Measurements from ENCODE around the gene CD8B2.
A peak's percentile ranks its signal among the peaks of the same experiment; 100 is the strongest.
"Not testable (repeated sequence)": the region's sequence is repeated elsewhere in the genome, so short reads cannot be mapped to it uniquely, and the experiment has no call there.

CD8B2 gene

GRCh38 chr2:106510791-106511190 is 23.6 kb downstream of the CD8B2 start:
- DNase-seq (ENCODE audit: low read depth); H3K4me3 ChIP-seq (ENCODE audit: low read depth, low read length): not testable (repeated sequence)

- not testable (repeated sequence) for H3K4me3 ChIP-seq (ENCODE audit: low read depth, low read length)
- DNase-seq (ENCODE audit: low read depth), result peak; percentile 18
Observed at GRCh38 chr2:106511476-106511901, 24.3 kb downstream of the CD8B2 start.

- H3K4me3 ChIP-seq (ENCODE audit: low read depth, low read length); DNase-seq (ENCODE audit: low read depth): not testable (repeated sequence)
Observed at GRCh38 chr2:106511934-106512333, 24.8 kb downstream of the CD8B2 start.

- DNase-seq (ENCODE audit: low read depth); H3K4me3 ChIP-seq (ENCODE audit: low read depth, low read length): not testable (repeated sequence)
Observed at GRCh38 chr2:106513391-106513790, 26.2 kb downstream of the CD8B2 start.

GRCh38 chr2:106514827-106515226 is 27.7 kb downstream of the CD8B2 start:
- DNase-seq (ENCODE audit: low read depth); H3K4me3 ChIP-seq (ENCODE audit: low read depth, low read length): not testable (repeated sequence)

- no peak overlapping the region for H3K4me3 ChIP-seq (ENCODE audit: low read depth, low read length)
Observed at GRCh38 chr2:106516436-106516835, 29.3 kb downstream of the CD8B2 start.

GRCh38 chr2:106516864-106517263 is 29.7 kb downstream of the CD8B2 start:
- H3K4me3 ChIP-seq (ENCODE audit: low read depth, low read length), result no peak overlapping the region
- no peak for DNase-seq (ENCODE audit: low read depth)

More at GRCh38 chr2:106516436-106516835, 29.3 kb downstream of the CD8B2 start:
- DNase-seq (ENCODE audit: low read depth), result no peak

GRCh38 chr2:106517329-106517728 is 30.2 kb downstream of the CD8B2 start:
- no peak for DNase-seq (ENCODE audit: low read depth)
- no peak overlapping the region for H3K4me3 ChIP-seq (ENCODE audit: low read depth, low read length)

GRCh38 chr2:106519767-106520166 is 32.6 kb downstream of the CD8B2 start:
- no peak overlapping the region for H3K4me3 ChIP-seq (ENCODE audit: low read depth, low read length)
- DNase-seq (ENCODE audit: low read depth), result no peak

GRCh38 chr2:106521016-106521415 is 33.9 kb downstream of the CD8B2 start:
- no peak for DNase-seq (ENCODE audit: low read depth)
- H3K4me3 ChIP-seq (ENCODE audit: low read depth, low read length), result no peak overlapping the region

GRCh38 chr2:106523976-106524665 is 37.0 kb downstream of the CD8B2 start:
- DNase-seq (ENCODE audit: low read depth), result no peak
- no peak overlapping the region for H3K4me3 ChIP-seq (ENCODE audit: low read depth, low read length)

GRCh38 chr2:106530866-106531265 is 43.7 kb downstream of the CD8B2 start:
- H3K4me3 ChIP-seq (ENCODE audit: low read depth, low read length), result no peak overlapping the region
- no peak for DNase-seq (ENCODE audit: low read depth)

- no peak for DNase-seq (ENCODE audit: low read depth)
- H3K4me3 ChIP-seq (ENCODE audit: low read depth, low read length), result no peak overlapping the region
Observed at GRCh38 chr2:106531676-106532214, 44.6 kb downstream of the CD8B2 start.

- no peak overlapping the region for H3K4me3 ChIP-seq (ENCODE audit: low read depth, low read length)
- DNase-seq (ENCODE audit: low read depth), result no peak
Observed at GRCh38 chr2:106532236-106532635, 45.1 kb downstream of the CD8B2 start.

GRCh38 chr2:106534471-106534870 is 47.3 kb downstream of the CD8B2 start:
- no peak overlapping the region for H3K4me3 ChIP-seq (ENCODE audit: low read depth, low read length)
- no peak for DNase-seq (ENCODE audit: low read depth)

GRCh38 chr2:106536490-106536889 is 49.3 kb downstream of the CD8B2 start:
- no peak for DNase-seq (ENCODE audit: low read depth)
- H3K4me3 ChIP-seq (ENCODE audit: low read depth, low read length), result no peak overlapping the region

- no peak for DNase-seq (ENCODE audit: low read depth)
Observed at GRCh38 chr2:106537047-106537446, 49.9 kb downstream of the CD8B2 start.

GRCh38 chr2:106537791-106538191 is 50.6 kb downstream of the CD8B2 start:
- no peak overlapping the region for H3K4me3 ChIP-seq (ENCODE audit: low read depth, low read length)
- no peak for DNase-seq (ENCODE audit: low read depth)

More at GRCh38 chr2:106537047-106537446, 49.9 kb downstream of the CD8B2 start:
- no peak overlapping the region for H3K4me3 ChIP-seq (ENCODE audit: low read depth, low read length)

- DNase-seq (ENCODE audit: low read depth), result no peak
- H3K4me3 ChIP-seq (ENCODE audit: low read depth, low read length), result no peak overlapping the region
Observed at GRCh38 chr2:106540886-106541285, 53.7 kb downstream of the CD8B2 start.

GRCh38 chr2:106541333-106541732 is 54.2 kb downstream of the CD8B2 start:
- no peak for DNase-seq (ENCODE audit: low read depth)
- no peak overlapping the region for H3K4me3 ChIP-seq (ENCODE audit: low read depth, low read length)

GRCh38 chr2:106542746-106543359 is 55.7 kb downstream of the CD8B2 start:
- DNase-seq (ENCODE audit: low read depth), result no peak
- peak overlapping the region; percentile 31 for H3K4me3 ChIP-seq (ENCODE audit: low read depth, low read length)

Data from skeletal muscle cell (primary cell).